K562 (cell line): Measurements from ENCODE around the gene DNASE1L3. TPM values are rescaled to one million over a fixed set of nuclear protein-coding genes. Genes with fewer than 3 reads are reported as not detected.

Experiments used
- ATAC-seq: fragments of 200-7000 bp; cut with Tn5 transposase; 3 replicates; pipeline ENCODE4 v1.9.1; 2020; ENCODE audit warnings: moderate library complexity
- BruUV-seq: library from RNA; stranded (reverse); fragments of 400-500 nt; replicated peaks from 2 replicates; lab custom pipeline; 2021; lab: Mats Ljungman, UMichigan
- CTCF ChIA-PET: fragments of 300-600 bp; formaldehyde crosslinking; extraction: SDS; loops from one replicate; lab custom pipeline; 2021; ENCODE audit warnings: low intra/inter-chr PET ratio; lab: Yijun Ruan, JAX
- POLR2A ChIA-PET: fragments of 300-600, 350-650 bp; sonication (Branson Sonifier 250); formaldehyde crosslinking; extraction: SDS; loops from one replicate; lab custom pipeline; 2021; ENCODE audit warnings: antibody characterized with exemption, inconsistent platforms; lab: Yijun Ruan, JAX
- DNase-seq, 4 experiments: peaks; one replicate each; pipeline versions ENCODE4 v3.0.0 to v3.0.0-alpha.2; 2011 to 2018; ENCODE audit warnings: low spot score in 3 of 4, mixed read lengths in 3 of 4; ENCODE audit errors: extremely low read depth in 1 of 4
- FAIRE-seq: peaks from 2 replicates; lab custom pipeline; 2011; peaks lifted over from hg19 to GRCh38; lab: Jason Lieb, UNC
- H2AFZ ChIP-seq: 2 replicates; pipeline ENCODE4 v1.6.0; 2011; ENCODE audit warnings: low read depth, low read length, control low read depth, inconsistent platforms
- H3K27ac ChIP-seq: fragments of 200-600 bp; 3 replicates; pipeline ENCODE4 v1.8.0; 2011; ENCODE audit warnings: low read depth, mild to moderate bottlenecking, control low read depth, inconsistent platforms, low read length, moderate library complexity, mixed read lengths; ENCODE audit errors: extremely low read depth
- H3K27me3 ChIP-seq, 2 experiments: fragments of 300-600 bp in 1 of 2; 2 replicates in 1 of 2; 3 replicates in 1 of 2; pipeline versions ENCODE4 v1.6.0 to v1.8.0; 2011; ENCODE audit warnings: inconsistent platforms in 2 of 2, low read length in 2 of 2, mild to moderate bottlenecking in 1 of 2, mixed read lengths in 1 of 2, moderate library complexity in 1 of 2; ENCODE audit not compliant: control insufficient read depth in 2 of 2, insufficient read depth in 2 of 2
- H3K36me3 ChIP-seq: fragments of 300-600 bp; 3 replicates; pipeline ENCODE4 v1.8.0; 2011; ENCODE audit warnings: mild to moderate bottlenecking, low read length, inconsistent platforms; ENCODE audit not compliant: control insufficient read depth, insufficient read depth
- H3K4me1 ChIP-seq, 2 experiments: fragments of 200-600 bp in 1 of 2; replicated peaks in 1 of 2; 2 replicates in 1 of 2; 3 replicates in 1 of 2; pipeline versions ENCODE4 v1.5.1 to v1.8.0; 2011; ENCODE audit warnings: inconsistent platforms in 2 of 2, low read length in 2 of 2, mild to moderate bottlenecking in 1 of 2, mixed read lengths in 1 of 2, moderate library complexity in 1 of 2; ENCODE audit not compliant: control insufficient read depth in 2 of 2, insufficient read depth in 2 of 2
- H3K4me2 ChIP-seq: 2 replicates; pipeline ENCODE4 v1.6.1; 2011; ENCODE audit warnings: low read length, control low read depth, inconsistent platforms, mixed read lengths; ENCODE audit not compliant: insufficient read depth
- H3K4me3 ChIP-seq: fragments of 200-600 bp; sonication (generic), shearing (Covaris generic); 2 replicates; pipeline ENCODE4 v1.5.1; 2016; ENCODE audit warnings: control low read depth, inconsistent platforms
- H3K79me2 ChIP-seq: fragments of 200-600 bp; 3 replicates; pipeline ENCODE4 v1.8.0; 2011; ENCODE audit warnings: low read length, inconsistent platforms; ENCODE audit not compliant: control insufficient read depth, insufficient read depth
- H3K9ac ChIP-seq, 2 experiments: 2 replicates each; pipeline versions ENCODE4 v1.6.0 to v1.6.1; 2011; ENCODE audit warnings: low read depth in 2 of 2, low read length in 2 of 2, control low read depth in 1 of 2, inconsistent platforms in 1 of 2, mild to moderate bottlenecking in 1 of 2, mixed read lengths in 1 of 2; ENCODE audit not compliant: insufficient read depth in 1 of 2
- H3K9me1 ChIP-seq: one replicate; pipeline ENCODE4 v1.6.0; 2011; ENCODE audit warnings: inconsistent platforms, mild to moderate bottlenecking, low read length, moderate library complexity; ENCODE audit not compliant: control insufficient read depth, insufficient read depth
- H3K9me3 ChIP-seq: replicated peaks from 2 replicates; pipeline ENCODE4 v1.5.1; 2011; ENCODE audit warnings: low read depth, low read length, inconsistent platforms; ENCODE audit not compliant: control insufficient read depth, insufficient read depth
- H4K20me1 ChIP-seq: replicated peaks from 2 replicates; pipeline ENCODE4 v1.6.1; 2011; ENCODE audit warnings: low read length, inconsistent platforms, mixed read lengths; ENCODE audit not compliant: control insufficient read depth, insufficient read depth
- RBM22 ChIP-seq: fragments of 200-400 bp; formaldehyde crosslinking; IDR thresholded peaks from 2 replicates; pipeline ENCODE4 v1.6.1; 2018; ENCODE audit warnings: low read length, low read depth; ENCODE audit not compliant: poor library complexity, severe bottlenecking
- ZNF407 ChIP-seq: fragments of 450-650 bp; IDR thresholded peaks from 2 replicates; pipeline ENCODE4 v1.6.1; 2016; ENCODE audit warnings: low read depth
- WGBS: fragments of 100-300 bp; shearing (Covaris generic); methylation state at CpG from one replicate; pipeline ENCODE4 v1.1.6; 2016; ENCODE audit warnings: low coverage, mixed read lengths; ENCODE audit not compliant: insufficient coverage; ENCODE audit errors: missing lambda C conversion rate; 5-methylcytosine and 5-hydroxymethylcytosine counted together
- in situ Hi-C: fragments of 300-500 bp; cut with MboI; formaldehyde crosslinking; loops from 4 replicates; pipeline ENCODE4 v1.15.0; 2018; ENCODE audit warnings: inconsistent platforms, mixed read lengths
- intact Hi-C: fragments of 100-400 bp; cut with micrococcal nuclease; formaldehyde crosslinking; loops from 2 replicates; pipeline ENCODE4 v1.14.2; 2022
- polyA plus RNA-seq, 8 experiments: library from polyadenylated mRNA; depleted of rRNA in 4 of 8; stranded (reverse) in 5 of 8; unstranded in 3 of 8; fragments of >200 nt; fragmentation: Nextera tagmentation in 2 of 8; fragmentation: Illumina TruSeq in 1 of 8; extraction: Ambion mirVana in 2 of 8; extraction: Trizol in 1 of 8; gene quantifications; 2 replicates each; pipeline versions ENCODE4 v1.2.1 to v1.2.3, GENCODE V29; 2011 to 2014; ENCODE audit warnings: inconsistent platforms in 1 of 8, missing spikeins in 1 of 8
- total RNA-seq, 7 experiments: library from RNA; depleted of rRNA in 6 of 7; stranded (reverse); fragments of >200 nt in 6 of 7; fragmentation: Illumina TruSeq in 2 of 7; extraction: Trizol in 2 of 7; gene quantifications; 2 replicates each; pipeline versions ENCODE4 v1.2.1 to v1.2.3, GENCODE V29; 2011 to 2021; ENCODE audit warnings: low replicate concordance in 1 of 7

The DNASE1L3 gene
- total and polyA plus RNA-seq, 9 of the 15 experiments (the other 6 are each of a cell fraction or from before 2014, with no cell fraction given): 0.06 TPM; not detected in 8

DNA sequence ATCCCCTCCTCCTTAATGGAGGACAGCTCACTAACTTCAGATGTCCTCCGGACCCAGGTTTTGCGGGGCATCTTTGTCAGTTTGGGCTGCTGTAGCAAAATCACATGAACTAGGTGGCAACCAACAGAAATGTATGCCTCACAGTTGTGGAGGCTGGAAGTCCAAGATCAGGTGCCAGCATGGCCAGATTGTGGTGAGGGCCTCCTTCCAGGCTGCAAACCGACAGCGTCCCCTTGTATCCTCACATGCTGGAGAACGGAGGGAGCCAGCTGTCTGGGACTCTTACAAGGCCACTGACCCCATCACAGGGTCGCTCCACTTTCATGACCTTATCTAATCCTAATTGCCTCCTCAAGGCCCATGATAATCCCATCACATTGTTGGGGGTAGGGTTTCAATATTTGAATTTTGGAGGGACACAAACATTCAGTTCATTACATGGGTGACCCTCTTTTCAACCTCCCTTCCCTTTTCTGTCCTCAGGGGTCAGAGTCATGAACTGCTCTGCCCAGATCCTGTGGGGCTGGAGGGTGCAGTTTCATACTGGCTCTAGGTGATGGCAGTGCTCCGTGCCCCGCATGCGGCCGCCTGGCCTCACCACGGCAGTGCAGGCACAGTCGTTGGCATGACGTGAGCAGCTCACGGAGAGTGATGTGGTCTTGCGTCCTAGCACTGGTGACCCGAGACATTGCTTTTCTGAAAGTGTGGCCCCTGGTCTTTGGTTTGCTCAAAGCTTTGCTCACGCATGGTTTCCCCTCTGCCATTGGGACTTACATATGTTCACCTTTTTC is 58.4 kb downstream of the DNASE1L3 start:
- Histone ChIP-seq H3K4me2 (no peak overlapping the region), H3K4me1 (no peaks in the 10 kb centered on the region), H3K36me3 (peaks cover 74% of the 10 kb centered on the region; the same call in 2 of the 3 replicates), H3K9me1 (no peaks in the 10 kb centered on the region), H3K4me3 (no peak overlapping the region), H4K20me1 (no peaks in the 10 kb centered on the region), H3K27me3 (no peaks in the 10 kb centered on the region), H3K27ac (no peak overlapping the region), H3K9ac (no peak overlapping the region), H3K79me2 (no peaks in the 10 kb centered on the region), H2AFZ (no peak overlapping the region), H3K9me3 (no peaks in the 10 kb centered on the region)
- no peak for DNase-seq
- in situ Hi-C loops (loop anchor here (25.0 kb wide), 1 partner anchor 140 kb away; the partner anchor contains the start of gene FLNB), intact Hi-C loops (no loop called here)
- CTCF ChIA-PET: no interaction called here
- POLR2A ChIA-PET: interaction anchor here (0.6 kb wide), 1 partner anchor 217 kb away, joined by 3 read pairs; no protein-coding TSS in a partner anchor
- 91% methylated on average over 15 of the region's 17 CpGs for WGBS
- BruUV-seq: no TSS peak
- TF ChIP-seq RBM22 (peak; percentile 12), ZNF407 (no peak)
- no peak for FAIRE-seq
- no peak for ATAC-seq
